ENCODE data around the gene NTMT2. TPM values are rescaled to one million over a fixed set of nuclear protein-coding genes. Genes with fewer than 3 reads are reported as not detected.
"Not testable (repeated sequence)": the region's sequence is repeated elsewhere in the genome, so short reads cannot be mapped to it uniquely, and the experiment has no call there.

Gene NTMT2
- total and polyA plus RNA-seq, 9 donors: 0.78 to 3.1 (median 1.7) TPM

- Histone ChIP-seq H3K4me3 (ENCODE audit: low read length) (no peak overlapping the region), H3K9me3 (replicated peaks; ENCODE audit: control insufficient read depth, low read depth, low read length) (peaks cover 5% of the 10 kb centered on the region), H3K4me1 (ENCODE audit: control insufficient read depth, insufficient read depth, low read length) (no peaks in the 10 kb centered on the region), H3K27me3 (ENCODE audit: control insufficient read depth, insufficient read depth, low read length) (no peaks in the 10 kb centered on the region), H3K36me3 (ENCODE audit: control insufficient read depth, insufficient read depth, low read length) (no peaks in the 10 kb centered on the region), H3K27ac (ENCODE audit: low read length) (no peak overlapping the region)
- no peak for DNase-seq
- WGBS (ENCODE audit: insufficient coverage): 100% methylated on average over 1 of the region's 1 CpG
Observed at GRCh38 chr1:170153417-170153816, 7.7 kb downstream of the NTMT2 start.

- Histone ChIP-seq H3K36me3 (ENCODE audit: control insufficient read depth, insufficient read depth, low read length) (no peaks in the 10 kb centered on the region), H3K27me3 (ENCODE audit: control insufficient read depth, insufficient read depth, low read length) (no peaks in the 10 kb centered on the region), H3K4me1 (ENCODE audit: control insufficient read depth, insufficient read depth, low read length) (no peaks in the 10 kb centered on the region), H3K9me3 (replicated peaks; ENCODE audit: control insufficient read depth, low read depth, low read length) (peaks cover 5% of the 10 kb centered on the region), H3K4me3 (ENCODE audit: low read length) (no peak overlapping the region), H3K27ac (ENCODE audit: low read length) (no peak overlapping the region)
- no CpG with 5 or more reads among the region's 1 CpG for WGBS (ENCODE audit: insufficient coverage)
- no peak for DNase-seq
Observed at GRCh38 chr1:170155055-170155454, 9.3 kb downstream of the NTMT2 start.

GRCh38 chr1:170156594-170156993 lies 10.8 kb downstream of the NTMT2 start:
- Histone ChIP-seq H3K27me3 (ENCODE audit: control insufficient read depth, insufficient read depth, low read length) (no peaks in the 10 kb centered on the region), H3K27ac (ENCODE audit: low read length) (no peak overlapping the region)
- WGBS (ENCODE audit: insufficient coverage): no CpG with 5 or more reads among the region's 2 CpGs

GRCh38 chr1:170157820-170158219 lies 12.1 kb downstream of the NTMT2 start:
- H3K4me3 ChIP-seq (ENCODE audit: low read length): no peak overlapping the region
- no CpG with 5 or more reads among the region's 2 CpGs for WGBS (ENCODE audit: insufficient coverage)
- peaks cover 5% of the 10 kb centered on the region for H3K9me3 ChIP-seq (replicated peaks; ENCODE audit: control insufficient read depth, low read depth, low read length)
- no peaks in the 10 kb centered on the region for H3K27me3 ChIP-seq (ENCODE audit: control insufficient read depth, insufficient read depth, low read length)
- DNase-seq: no peak
- no peaks in the 10 kb centered on the region for H3K36me3 ChIP-seq (ENCODE audit: control insufficient read depth, insufficient read depth, low read length)
- no peak overlapping the region for H3K27ac ChIP-seq (ENCODE audit: low read length)
- H3K4me1 ChIP-seq (ENCODE audit: control insufficient read depth, insufficient read depth, low read length): peaks cover 5% of the 10 kb centered on the region

More at GRCh38 chr1:170156594-170156993, 10.8 kb downstream of the NTMT2 start:
- Histone ChIP-seq H3K9me3 (replicated peaks; ENCODE audit: control insufficient read depth, low read depth, low read length) (peaks cover 5% of the 10 kb centered on the region), H3K4me3 (ENCODE audit: low read length) (no peak overlapping the region), H3K36me3 (ENCODE audit: control insufficient read depth, insufficient read depth, low read length) (no peaks in the 10 kb centered on the region), H3K4me1 (ENCODE audit: control insufficient read depth, insufficient read depth, low read length) (no peaks in the 10 kb centered on the region)
- DNase-seq: no peak

- Histone ChIP-seq H3K9me3 (replicated peaks; ENCODE audit: control insufficient read depth, low read depth, low read length) (no peaks in the 10 kb centered on the region), H3K4me3 (ENCODE audit: low read length) (no peak overlapping the region)
- 28% methylated on average over 3 of the region's 8 CpGs for WGBS (ENCODE audit: insufficient coverage)
Observed at GRCh38 chr1:170162459-170163246, 16.9 kb downstream of the NTMT2 start.

GRCh38 chr1:170164103-170164763 lies 18.5 kb downstream of the NTMT2 start:
- H3K27ac ChIP-seq (ENCODE audit: low read length): no peak overlapping the region
- no CpG with 5 or more reads among the region's 4 CpGs for WGBS (ENCODE audit: insufficient coverage)
- DNase-seq: peak; percentile 28
- H3K4me1 ChIP-seq (ENCODE audit: control insufficient read depth, insufficient read depth, low read length): peaks cover 7% of the 10 kb centered on the region
- no peaks in the 10 kb centered on the region for H3K27me3 ChIP-seq (ENCODE audit: control insufficient read depth, insufficient read depth, low read length)
- no peaks in the 10 kb centered on the region for H3K9me3 ChIP-seq (replicated peaks; ENCODE audit: control insufficient read depth, low read depth, low read length)
- no peak overlapping the region for H3K4me3 ChIP-seq (ENCODE audit: low read length)
- no peaks in the 10 kb centered on the region for H3K36me3 ChIP-seq (ENCODE audit: control insufficient read depth, insufficient read depth, low read length)

More at GRCh38 chr1:170162459-170163246, 16.9 kb downstream of the NTMT2 start:
- Histone ChIP-seq H3K27me3 (ENCODE audit: control insufficient read depth, insufficient read depth, low read length) (no peaks in the 10 kb centered on the region), H3K27ac (ENCODE audit: low read length) (peak overlapping the region; percentile 21), H3K36me3 (ENCODE audit: control insufficient read depth, insufficient read depth, low read length) (no peaks in the 10 kb centered on the region), H3K4me1 (ENCODE audit: control insufficient read depth, insufficient read depth, low read length) (peaks cover 7% of the 10 kb centered on the region)
- DNase-seq: peak; percentile 86

GRCh38 chr1:170166518-170167180 lies 20.9 kb downstream of the NTMT2 start:
- Histone ChIP-seq H3K4me1 (ENCODE audit: control insufficient read depth, insufficient read depth, low read length) (peaks cover 7% of the 10 kb centered on the region), H3K9me3 (replicated peaks; ENCODE audit: control insufficient read depth, low read depth, low read length) (peaks cover 7% of the 10 kb centered on the region), H3K27ac (ENCODE audit: low read length) (no peak overlapping the region), H3K36me3 (ENCODE audit: control insufficient read depth, insufficient read depth, low read length) (no peaks in the 10 kb centered on the region), H3K4me3 (ENCODE audit: low read length) (no peak overlapping the region), H3K27me3 (ENCODE audit: control insufficient read depth, insufficient read depth, low read length) (no peaks in the 10 kb centered on the region)
- WGBS (ENCODE audit: insufficient coverage): 40% methylated on average over 1 of the region's 7 CpGs
- DNase-seq: no peak

GRCh38 chr1:170168265-170168664 lies 22.5 kb downstream of the NTMT2 start:
- DNase-seq: peak; percentile 59
- Histone ChIP-seq H3K36me3 (ENCODE audit: control insufficient read depth, insufficient read depth, low read length) (no peaks in the 10 kb centered on the region), H3K4me3 (ENCODE audit: low read length) (no peak overlapping the region), H3K27me3 (ENCODE audit: control insufficient read depth, insufficient read depth, low read length) (no peaks in the 10 kb centered on the region), H3K9me3 (replicated peaks; ENCODE audit: control insufficient read depth, low read depth, low read length) (peaks cover 7% of the 10 kb centered on the region), H3K27ac (ENCODE audit: low read length) (no peak overlapping the region), H3K4me1 (ENCODE audit: control insufficient read depth, insufficient read depth, low read length) (peaks cover 2% of the 10 kb centered on the region)
- WGBS (ENCODE audit: insufficient coverage): no CpG with 5 or more reads among the region's 1 CpG

GRCh38 chr1:170170513-170170912 lies 24.8 kb downstream of the NTMT2 start:
- not testable (repeated sequence) for H3K27ac ChIP-seq (ENCODE audit: low read length); H3K4me3 ChIP-seq (ENCODE audit: low read length); H3K27me3 ChIP-seq (ENCODE audit: control insufficient read depth, insufficient read depth, low read length); H3K36me3 ChIP-seq (ENCODE audit: control insufficient read depth, insufficient read depth, low read length); H3K9me3 ChIP-seq (replicated peaks; ENCODE audit: control insufficient read depth, low read depth, low read length); H3K4me1 ChIP-seq (ENCODE audit: control insufficient read depth, insufficient read depth, low read length); DNase-seq
- WGBS (ENCODE audit: insufficient coverage): no CpG with 5 or more reads among the region's 4 CpGs

GRCh38 chr1:170174395-170174794 lies 28.6 kb downstream of the NTMT2 start:
- Histone ChIP-seq H3K4me3 (ENCODE audit: low read length) (no peak overlapping the region), H3K27ac (ENCODE audit: low read length) (no peak overlapping the region), H3K9me3 (replicated peaks; ENCODE audit: control insufficient read depth, low read depth, low read length) (peaks cover 7% of the 10 kb centered on the region), H3K27me3 (ENCODE audit: control insufficient read depth, insufficient read depth, low read length) (no peaks in the 10 kb centered on the region), H3K36me3 (ENCODE audit: control insufficient read depth, insufficient read depth, low read length) (no peaks in the 10 kb centered on the region), H3K4me1 (ENCODE audit: control insufficient read depth, insufficient read depth, low read length) (no peaks in the 10 kb centered on the region)
- DNase-seq: no peak
- 91% methylated on average over 4 of the region's 7 CpGs for WGBS (ENCODE audit: insufficient coverage)
